Right lobe of liver (tissue), 6 donors: ENCODE data around the gene UBP1. TPM values are rescaled to one million over a fixed set of nuclear protein-coding genes. Genes with fewer than 3 reads are reported as not detected.

Experiments
- ATAC-seq, 4 donors: fragments of 200-7000 bp; cut with Tn5 transposase; one replicate each; pipeline ENCODE4 v1.9.1; 2020; ENCODE audit warnings: mild to moderate bottlenecking in 4 of 4, moderate library complexity in 4 of 4
- DNase-seq, 3 donors: peaks; one replicate each; pipeline ENCODE4 v3.0.0-alpha.2; 2020
- H3K27ac ChIP-seq, 3 donors: fragments of 200-600 bp; one replicate each; pipeline ENCODE4 v1.8.0; 2022
- H3K27me3 ChIP-seq, 2 donors: fragments of 200-600 bp; one replicate each; pipeline ENCODE4 v1.8.0; 2022
- H3K36me3 ChIP-seq, 4 donors: fragments of 200-600 bp; sonication (generic) in 1 of 4; one replicate each; pipeline versions ENCODE4 v1.5.1 to v1.8.0; 2017 to 2022; ENCODE audit warnings: control low read depth in 1 of 4
- H3K4me1 ChIP-seq, 4 donors: fragments of 200-600 bp; sonication (generic) in 1 of 4; one replicate each; pipeline versions ENCODE4 v1.5.1 to v1.8.0; 2017 to 2022; ENCODE audit warnings: control low read depth in 1 of 4
- H3K4me3 ChIP-seq, 3 donors: fragments of 200-600 bp; one replicate each; pipeline ENCODE4 v1.8.0; 2022
- H3K9me3 ChIP-seq, 4 donors: fragments of 200-600 bp; sonication (generic) in 1 of 4; one replicate each; pipeline versions ENCODE4 v1.5.1 to v1.8.0; 2017 to 2022; ENCODE audit warnings: control low read depth in 1 of 4
- CTCF ChIP-seq, 4 donors: fragments of 200-600 bp in 3 of 4; fragments of 450-650 bp in 1 of 4; IDR thresholded peaks; one replicate each; pipeline versions ENCODE4 v1.5.1 to v1.8.0; 2016 to 2022; ENCODE audit warnings: antibody characterized with exemption in 4 of 4, mild to moderate bottlenecking in 2 of 4
- POLR2A ChIP-seq: fragments of 450-650 bp; IDR thresholded peaks from one replicate; pipeline ENCODE4 v1.6.1; 2017; ENCODE audit warnings: antibody characterized with exemption, mild to moderate bottlenecking
- WGBS: methylation state at CpG from one replicate; pipeline ENCODE4 v1.1.6; 2018; ENCODE audit warnings: low coverage, low lambda C conversion rate; ENCODE audit not compliant: insufficient coverage; ENCODE audit errors: missing lambda C conversion rate; 5-methylcytosine and 5-hydroxymethylcytosine counted together
- intact Hi-C, 2 donors: fragments of 100-400 bp; cut with DNase I; formaldehyde crosslinking; loops; one replicate each; pipeline versions ENCODE4 v1.11.2 to v1.14.1; 2022
- total RNA-seq, 6 experiments: library from RNA; depleted of rRNA in 2 of 6; stranded (reverse); fragments of >200 nt in 2 of 6; fragmentation: NEBNext Ultra II Directional in 3 of 6; extraction: Animal tissue kit (Norgen Biotek cat#: 25700) in 3 of 6; gene quantifications; one replicate each; pipeline versions ENCODE4 v1.1.0 to v1.2.4, GENCODE V29; 2016 to 2023
- donor health status: DM: no; HTN: yes; CAD: no.
- donor health status: DM: no; HTN: no; CAD: no.
- donor health status: DM: no; HTN: no; CAD: no.
- donor health status: DM: no; HTN: yes; CAD: no.
- donor health status: DM: no; HTN: yes; CAD: no.

The UBP1 gene
- total RNA-seq, 6 experiments from 2014 or later: 20.5 to 39.2 (median 33.1) TPM

GRCh38 chr3:33428734-33429133 lies 11.5 kb downstream of the UBP1 start:
- DNase-seq: no peak
- no peaks in the 10 kb centered on the region for H3K36me3 ChIP-seq
- no peak overlapping the region for H3K4me3 ChIP-seq
- H3K9me3 ChIP-seq: no peaks in the 10 kb centered on the region
- no peak for TF ChIP-seq POLR2A
- TF ChIP-seq CTCF (IDR thresholded peaks at IDR 0.05): no peak
- H3K27me3 ChIP-seq: no peaks in the 10 kb centered on the region
- H3K4me1 ChIP-seq: peaks cover 0 to 50% (median 2%) of the 10 kb centered on the region in 4 donors
- intact Hi-C loops: no loop called here
- ATAC-seq: peak in 1 of 4 donors; percentile 22
- 22% methylated on average over 7 of the region's 7 CpGs for WGBS
- H3K27ac ChIP-seq: no peak overlapping the region

- DNase-seq: no peak
- Histone ChIP-seq H3K4me3 (no peak overlapping the region), H3K9me3 (no peaks in the 10 kb centered on the region), H3K4me1 (peaks cover 0 to 34% (median 0%) of the 10 kb centered on the region in 4 donors), H3K36me3 (peaks cover 0 to 3% (median 0%) of the 10 kb centered on the region in 4 donors), H3K27ac (no peak overlapping the region), H3K27me3 (no peaks in the 10 kb centered on the region)
- intact Hi-C loops: no loop called here
- ATAC-seq: no peak
- WGBS: 89% methylated on average over 10 of the region's 10 CpGs
- no peak for TF ChIP-seq CTCF (IDR thresholded peaks at IDR 0.05)
- no peak for TF ChIP-seq POLR2A
These were observed 13.4 kb downstream of the UBP1 start for GRCh38 chr3:33426630-33427317.

DNA sequence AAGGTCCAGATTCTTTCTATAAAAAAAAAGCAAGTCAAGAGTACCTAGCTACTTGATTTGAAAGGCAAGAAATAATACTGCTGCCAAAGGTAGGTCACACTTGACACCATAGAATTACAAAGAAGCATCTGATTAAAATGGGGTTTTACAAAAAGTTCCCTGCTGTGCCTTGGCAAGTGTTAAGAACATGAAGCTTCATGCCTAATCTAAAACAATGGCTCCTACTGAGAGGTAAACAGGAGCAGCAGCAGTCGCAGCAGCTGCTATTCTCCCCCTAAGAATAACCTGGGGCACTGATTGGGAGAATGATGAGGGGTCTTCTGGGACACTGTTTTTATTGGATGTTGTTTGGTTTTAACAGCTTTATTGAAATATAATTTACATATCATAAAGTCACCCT lies 14.1 kb downstream of the UBP1 start:
- H3K4me1 ChIP-seq: peaks cover 0 to 34% (median 0%) of the 10 kb centered on the region in 4 donors
- no peak for ATAC-seq
- DNase-seq: no peak
- no peaks in the 10 kb centered on the region for H3K9me3 ChIP-seq
- intact Hi-C loops: no loop called here
- no peak overlapping the region for H3K4me3 ChIP-seq
- no peak for TF ChIP-seq CTCF (IDR thresholded peaks at IDR 0.05)
- no peak for TF ChIP-seq POLR2A
- H3K27ac ChIP-seq: no peak overlapping the region
- 86% methylated on average over 1 of the region's 1 CpG for WGBS
- H3K27me3 ChIP-seq: no peaks in the 10 kb centered on the region
- peaks cover 0 to 7% (median 0%) of the 10 kb centered on the region in 4 donors for H3K36me3 ChIP-seq

- no peak overlapping the region for H3K4me3 ChIP-seq
- H3K4me1 ChIP-seq: peaks cover 0 to 32% (median 0%) of the 10 kb centered on the region in 4 donors
- no peak for ATAC-seq
- intact Hi-C loops: no loop called here
- H3K36me3 ChIP-seq: peaks cover 0 to 7% (median 0%) of the 10 kb centered on the region in 4 donors
- H3K9me3 ChIP-seq: no peaks in the 10 kb centered on the region
- DNase-seq: no peak
- no peaks in the 10 kb centered on the region for H3K27me3 ChIP-seq
- H3K27ac ChIP-seq: no peak overlapping the region
- TF ChIP-seq POLR2A (no peak), CTCF (IDR thresholded peaks at IDR 0.05) (no peak)
- 69% methylated on average over 2 of the region's 2 CpGs for WGBS
These were observed 14.8 kb downstream of the UBP1 start for GRCh38 chr3:33425453-33425852.
